GM18498 (cell line): Measurements from ENCODE around the gene INSYN2A.

Experiments
- ATAC-seq: cut with Tn5 transposase; IDR thresholded peaks from one replicate; pipeline ENCODE4 v1.9.1; 2021; ENCODE audit warnings: mild to moderate bottlenecking, moderate library complexity; ENCODE audit not compliant: unreplicated experiment

Gene INSYN2A

DNA sequence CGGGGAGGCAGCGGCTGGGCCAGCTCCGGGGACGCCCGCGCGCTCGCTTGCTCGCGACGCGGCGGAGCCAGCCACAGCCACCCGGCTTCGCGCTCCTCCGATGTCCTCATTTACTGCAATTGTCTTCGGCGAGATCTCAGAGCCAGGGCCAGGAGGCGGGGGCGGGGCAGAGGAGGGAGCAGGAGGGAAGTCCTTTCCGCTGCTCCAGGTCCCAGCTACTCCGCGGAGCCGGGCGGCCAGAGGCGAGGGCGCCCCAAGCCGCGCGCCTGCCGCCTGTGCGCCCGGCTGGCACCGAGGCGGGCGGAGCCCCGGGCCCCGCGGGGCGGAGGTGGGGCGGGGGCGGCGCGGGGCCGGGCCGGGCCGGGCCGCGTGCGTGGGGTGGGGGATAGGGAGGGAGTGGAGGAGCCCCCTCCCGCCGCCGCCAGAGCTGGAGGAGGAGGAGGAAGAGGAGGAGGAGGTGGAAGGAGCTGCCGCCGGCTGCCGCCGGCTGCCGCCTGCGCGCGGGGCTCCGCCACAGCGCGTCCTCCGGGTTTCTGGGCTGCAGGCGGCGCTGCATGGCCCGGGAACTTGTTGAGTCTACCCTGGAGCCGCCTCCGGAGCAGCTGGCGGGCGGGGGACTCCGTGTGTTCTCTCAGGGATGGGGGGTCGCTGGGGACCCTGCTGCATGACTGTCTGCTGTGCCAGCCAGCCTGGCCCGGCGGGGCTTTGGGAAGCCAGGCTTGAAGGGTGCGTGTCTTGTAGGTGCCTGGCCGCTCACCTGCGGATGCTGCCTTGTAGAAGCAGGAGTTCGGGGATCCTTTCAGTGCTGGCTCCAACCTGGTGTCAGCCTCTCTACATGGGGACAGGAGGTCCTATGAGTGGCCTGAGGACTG is at the start of gene INSYN2A:
INSYN2A (minus strand) TSS at position 310 of the 872 bp plus-strand sequence. CDS start 20,196 bp downstream, outside the sequence.
- ATAC-seq: no peak

DNA sequence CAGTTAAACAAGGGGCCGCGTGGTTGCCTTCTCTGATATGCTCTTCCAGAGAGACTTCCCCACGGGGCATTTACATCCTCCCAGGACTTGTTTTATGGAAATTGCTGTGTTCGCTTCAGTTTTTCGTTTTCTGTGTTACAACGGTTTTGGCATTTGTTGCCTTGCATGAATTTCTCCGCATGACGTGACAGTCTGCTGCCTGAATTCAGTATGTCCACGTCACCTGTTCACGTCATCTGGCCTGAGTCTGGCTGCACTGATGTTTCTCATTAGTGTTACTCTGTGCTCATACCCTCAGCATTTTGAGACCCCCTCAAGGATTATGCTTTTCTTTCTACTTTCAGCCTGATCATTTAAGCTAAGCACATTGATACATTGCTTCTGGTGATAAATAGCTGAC is 49.1 kb upstream of the INSYN2A start:
- ATAC-seq: no peak

DNA sequence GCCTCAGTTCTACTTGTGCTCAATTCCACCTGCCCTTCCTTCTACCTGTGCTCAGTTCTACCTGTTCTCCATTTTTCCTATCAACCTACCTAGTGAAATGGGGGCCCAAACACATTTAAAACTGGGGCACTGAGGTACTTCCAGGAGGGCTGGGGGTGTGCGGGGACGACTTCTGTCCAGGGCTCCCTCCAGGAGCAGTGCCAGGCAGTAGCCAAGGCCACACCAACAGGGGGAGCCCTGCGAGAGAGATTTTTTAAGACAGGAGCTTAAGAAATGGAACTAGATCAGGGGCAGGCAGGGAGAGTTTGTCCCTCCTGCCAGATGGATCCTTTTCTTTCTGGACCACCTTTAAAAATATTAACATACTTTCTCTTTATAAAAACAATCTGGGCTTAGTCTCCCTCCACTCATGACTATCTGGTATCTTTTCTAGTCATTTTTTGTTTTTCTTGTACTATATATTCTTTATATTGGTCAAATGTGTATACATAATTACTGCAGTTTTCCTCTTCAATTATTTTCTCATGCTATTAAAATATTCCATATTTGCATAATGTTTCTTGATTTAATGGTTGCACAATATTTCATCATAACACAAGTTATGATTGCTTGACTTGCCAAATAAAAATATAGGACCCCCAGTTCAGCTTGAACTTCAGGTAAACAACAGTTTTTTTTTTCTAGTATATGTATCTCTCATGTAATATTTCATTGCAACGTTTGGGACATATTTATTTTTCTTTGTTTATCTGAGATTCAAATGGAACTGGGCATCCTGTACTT is 47.3 kb upstream of the INSYN2A start:
- no peak for ATAC-seq

GRCh38 chr10:127242914-127243313 is 46.5 kb upstream of the INSYN2A start:
- ATAC-seq: no peak

DNA sequence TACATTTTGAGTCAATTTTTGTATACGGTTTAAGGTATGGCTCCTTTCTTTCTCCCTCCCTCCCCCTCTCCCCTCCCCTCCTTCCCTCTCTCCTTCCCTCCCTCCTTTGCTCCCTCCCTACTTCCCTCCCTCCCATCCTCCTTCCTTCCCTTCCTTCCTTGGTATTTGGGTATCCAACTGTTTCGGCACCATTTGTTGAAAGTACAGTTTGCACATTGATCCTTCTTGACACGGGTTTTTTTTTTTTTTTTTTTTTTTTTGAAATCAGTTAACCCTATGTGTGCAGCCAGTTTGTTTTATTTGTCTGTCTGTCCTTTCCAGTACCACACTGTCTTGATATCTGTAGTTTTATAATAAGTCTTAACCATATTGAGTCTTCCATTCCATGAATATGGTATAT is 39.9 kb upstream of the INSYN2A start:
- ATAC-seq: no peak

GRCh38 chr10:127234306-127234800 is 38.0 kb upstream of the INSYN2A start:
- ATAC-seq: no peak

GRCh38 chr10:127228195-127228787 is 31.9 kb upstream of the INSYN2A start:
- no peak for ATAC-seq

DNA sequence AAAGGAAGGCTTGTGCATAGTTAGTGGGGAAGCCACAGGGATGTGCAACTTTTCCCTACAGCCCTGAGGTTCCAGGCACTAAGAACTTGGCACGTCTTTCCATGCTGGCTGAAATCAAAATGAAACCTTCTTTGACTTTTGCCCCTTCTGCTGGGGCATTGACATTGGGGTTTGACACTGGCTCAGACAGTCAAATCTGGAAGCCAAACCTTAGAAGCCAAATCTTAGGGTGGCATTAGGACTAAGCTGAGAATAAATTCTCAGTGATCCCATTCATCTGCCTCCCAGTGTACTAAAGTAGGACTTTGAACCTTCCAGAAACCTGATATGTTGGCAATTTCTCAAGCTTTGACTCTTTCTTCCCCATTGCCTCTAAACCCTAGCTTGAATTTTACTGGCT is 31.3 kb upstream of the INSYN2A start:
- no peak for ATAC-seq

GRCh38 chr10:127227027-127227426 is 30.6 kb upstream of the INSYN2A start:
- no peak for ATAC-seq

GRCh38 chr10:127221281-127221680 is 24.9 kb upstream of the INSYN2A start:
- ATAC-seq: no peak

DNA sequence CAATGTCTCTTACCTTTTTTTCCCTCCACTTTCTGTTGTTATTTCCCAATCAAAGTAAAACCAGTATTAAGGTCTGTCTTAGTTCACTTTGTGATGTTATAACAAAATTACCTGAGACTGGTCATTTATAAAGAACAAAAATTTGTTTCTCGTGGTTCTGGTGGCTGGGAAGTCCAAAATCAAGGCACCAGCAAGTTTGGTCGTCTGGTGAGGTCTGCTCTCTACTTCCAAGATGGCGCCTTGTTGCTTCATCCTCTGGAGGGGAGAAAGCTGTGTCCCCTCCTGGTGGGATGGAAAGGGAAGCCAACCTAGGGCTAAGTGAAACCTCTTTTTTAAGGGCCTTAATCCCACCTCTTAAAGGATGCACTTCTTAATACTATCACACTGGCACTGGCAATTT is 22.3 kb upstream of the INSYN2A start:
- no peak for ATAC-seq

DNA sequence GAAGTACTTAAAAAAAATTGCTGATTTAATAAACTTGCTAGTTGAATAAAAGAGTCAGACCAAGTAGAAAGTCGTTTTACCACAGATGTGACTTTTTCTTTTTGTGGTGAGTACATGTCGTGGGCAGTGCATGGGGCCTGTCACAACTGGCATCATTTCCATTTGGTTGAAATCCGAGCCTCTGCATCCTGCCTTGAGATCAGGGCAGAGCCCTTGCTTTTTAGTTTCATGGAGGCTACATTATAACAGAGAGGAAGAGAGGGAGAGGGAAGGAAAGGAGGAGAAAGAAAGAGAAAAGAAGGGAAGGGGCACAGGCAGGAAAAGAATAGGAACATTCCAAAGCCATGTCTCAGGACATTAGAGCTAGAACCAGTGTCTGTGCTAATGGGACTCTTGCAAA is 20.4 kb upstream of the INSYN2A start:
- ATAC-seq: no peak

GRCh38 chr10:127216274-127216673 is 19.9 kb upstream of the INSYN2A start:
- no peak for ATAC-seq

GRCh38 chr10:127215866-127216265 is 19.5 kb upstream of the INSYN2A start:
- no peak for ATAC-seq

GRCh38 chr10:127210936-127211466 is 14.6 kb upstream of the INSYN2A start:
- no peak for ATAC-seq

DNA sequence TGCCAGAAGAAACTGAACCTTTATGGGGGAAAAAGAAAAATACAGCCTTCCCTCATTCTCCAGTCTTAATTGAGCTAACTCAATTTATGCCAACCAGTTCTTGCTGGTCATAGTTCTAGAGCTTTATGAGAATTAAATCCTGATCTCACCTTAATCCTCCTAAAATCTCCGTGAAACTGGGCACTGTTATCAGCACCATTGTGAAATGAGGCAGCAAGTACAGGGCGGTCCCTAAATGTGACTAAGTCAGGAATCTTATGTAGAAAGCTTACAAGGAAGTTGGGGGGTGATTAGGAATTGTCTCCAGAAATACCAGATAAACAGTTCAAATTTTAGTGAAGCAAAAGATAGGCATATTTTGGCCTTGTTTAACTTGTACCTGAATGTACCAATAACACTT is 10.7 kb upstream of the INSYN2A start:
- ATAC-seq: no peak

GRCh38 chr10:127203067-127203466 is 6.7 kb upstream of the INSYN2A start:
- ATAC-seq: no peak

- no peak for ATAC-seq
These were observed 4.3 kb upstream of the INSYN2A start for GRCh38 chr10:127200646-127201045.

DNA sequence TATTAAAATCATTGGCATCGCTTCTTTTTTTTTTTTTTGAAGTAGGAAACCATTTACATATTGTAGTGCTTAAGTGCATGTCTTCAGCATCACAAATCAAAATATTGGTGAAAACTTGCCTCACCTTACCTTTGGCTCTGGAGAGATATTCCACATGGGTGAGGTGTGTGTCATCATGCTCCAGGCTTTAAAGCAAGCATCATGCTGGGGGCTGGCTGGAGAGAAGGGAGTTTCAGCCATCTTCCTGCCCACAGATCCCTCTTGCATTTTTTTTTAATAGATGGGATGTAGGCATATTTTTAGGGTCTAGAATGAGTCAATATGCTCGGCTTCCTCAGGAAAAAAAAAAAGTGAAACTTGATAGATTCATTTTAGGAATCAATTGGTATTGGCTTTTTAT is 2.3 kb upstream of the INSYN2A start:
- ATAC-seq: no peak

GRCh38 chr10:127198307-127198706 is 1.9 kb upstream of the INSYN2A start:
- no peak for ATAC-seq

DNA sequence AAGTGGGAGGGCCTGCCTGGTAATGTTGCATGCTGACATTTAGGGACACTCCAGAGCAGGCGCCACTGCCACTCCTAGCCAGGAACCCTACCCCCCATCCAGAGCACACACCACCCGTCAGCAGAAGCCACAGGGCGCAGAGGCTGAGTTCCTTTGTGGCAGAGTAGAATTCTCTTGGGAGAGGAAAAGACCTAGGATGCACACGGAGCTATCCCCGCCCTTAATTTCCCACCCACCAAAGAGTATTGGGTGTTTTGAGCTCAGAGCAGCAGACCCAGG is 702 bp upstream of the INSYN2A start:
- no peak for ATAC-seq
